GM19463 (cell line): ENCODE data around the gene EXOC6B.

Experiments used
- ATAC-seq: cut with Tn5 transposase; IDR thresholded peaks from one replicate; pipeline ENCODE4 v1.9.1; 2021; ENCODE audit warnings: mild to moderate bottlenecking, moderate library complexity; ENCODE audit not compliant: unreplicated experiment

Gene EXOC6B

GRCh38 chr2:72153026-72153791 lies 672.6 kb downstream of the EXOC6B start:
- no peak for ATAC-seq

- no peak for ATAC-seq
Observed at GRCh38 chr2:72150861-72151356, 674.9 kb downstream of the EXOC6B start.

- peak; percentile 79 for ATAC-seq
Observed at GRCh38 chr2:72150157-72150860, 675.5 kb downstream of the EXOC6B start.

- no peak for ATAC-seq
Observed at GRCh38 chr2:72149556-72150156, 676.2 kb downstream of the EXOC6B start.

GRCh38 chr2:72148837-72149555 lies 676.8 kb downstream of the EXOC6B start:
- no peak for ATAC-seq

DNA sequence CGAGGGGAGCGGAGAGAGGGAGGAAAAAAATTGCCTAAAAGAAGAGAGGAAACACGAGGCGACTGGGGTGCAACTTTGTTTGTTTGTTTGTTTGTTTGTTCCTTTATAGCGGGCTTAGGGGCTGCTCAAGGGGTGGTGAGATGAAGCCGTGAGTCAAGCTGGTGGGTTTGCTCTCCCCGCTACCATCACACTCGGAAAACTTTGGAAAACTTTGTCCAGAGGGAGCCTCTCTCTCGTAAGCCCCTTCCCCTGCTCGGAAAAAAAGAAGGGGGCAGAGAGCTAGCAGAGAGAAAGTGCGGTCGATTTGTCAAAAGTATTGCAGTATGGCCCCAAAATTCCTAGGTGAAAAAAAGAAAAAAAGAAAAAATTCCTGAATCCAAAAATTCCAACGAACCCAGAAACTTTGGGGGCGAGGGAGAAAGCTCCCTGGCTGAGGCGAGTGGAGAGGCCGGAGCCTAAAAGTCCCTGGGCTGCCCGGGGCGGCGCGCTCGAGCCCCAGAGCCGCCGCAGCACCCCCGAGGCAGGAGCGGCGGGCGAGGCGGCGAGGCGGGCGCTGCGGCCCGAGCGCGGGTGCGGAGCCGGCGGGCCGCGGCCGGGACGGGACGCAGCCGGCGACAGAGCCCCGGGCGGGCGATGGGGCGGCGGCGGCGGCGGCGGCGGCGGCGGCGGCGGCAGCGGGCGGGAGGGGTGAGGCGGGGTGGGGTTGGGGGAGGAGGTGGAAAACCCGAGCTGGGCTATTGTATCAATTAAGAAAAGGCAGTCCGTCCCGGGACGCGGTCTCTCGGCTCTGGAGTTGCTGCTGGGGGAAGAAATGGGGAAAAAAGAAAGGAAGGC lies 677.6 kb downstream of the EXOC6B start:
- no peak for ATAC-seq

DNA sequence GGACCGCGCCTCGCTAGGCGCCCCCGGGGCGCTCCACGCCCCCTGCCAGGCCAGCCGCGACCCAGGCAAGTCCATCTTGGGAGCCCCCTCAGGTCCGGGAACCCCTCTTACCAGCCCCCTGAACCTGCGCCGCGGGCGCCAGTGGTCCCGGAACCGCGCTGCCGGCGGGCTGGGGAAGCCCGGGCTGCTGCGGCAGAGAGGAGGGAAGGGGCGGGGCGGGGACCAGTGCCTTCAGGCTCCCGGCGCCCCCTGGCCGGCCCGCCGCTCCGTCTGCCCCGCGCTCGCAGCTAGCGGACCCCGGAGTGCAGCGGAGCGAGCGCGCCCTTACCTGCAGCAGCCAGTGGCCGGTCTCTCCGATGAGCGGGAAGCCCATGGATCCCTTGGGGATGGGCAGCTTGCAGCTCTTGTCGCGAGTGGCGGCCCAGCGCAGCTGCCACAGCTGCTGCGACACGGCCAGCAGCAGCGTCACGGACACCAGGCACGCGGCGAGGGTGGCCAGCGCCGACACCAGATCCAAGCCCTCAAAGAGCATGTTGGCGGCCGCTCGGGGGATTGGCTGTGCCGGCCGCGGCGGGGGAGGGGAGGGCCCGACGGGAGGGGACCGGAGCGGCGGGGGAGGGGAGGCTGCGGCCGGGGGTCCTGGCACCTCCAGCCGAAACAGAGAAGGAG lies 678.4 kb downstream of the EXOC6B start, which contains the start of gene CYP26B1:
TSS of gene CYP26B1 (minus strand) at position 560 of the 669 bp plus-strand sequence. CDS start at position 532, 28 bp downstream.
- ATAC-seq, result no peak

DNA sequence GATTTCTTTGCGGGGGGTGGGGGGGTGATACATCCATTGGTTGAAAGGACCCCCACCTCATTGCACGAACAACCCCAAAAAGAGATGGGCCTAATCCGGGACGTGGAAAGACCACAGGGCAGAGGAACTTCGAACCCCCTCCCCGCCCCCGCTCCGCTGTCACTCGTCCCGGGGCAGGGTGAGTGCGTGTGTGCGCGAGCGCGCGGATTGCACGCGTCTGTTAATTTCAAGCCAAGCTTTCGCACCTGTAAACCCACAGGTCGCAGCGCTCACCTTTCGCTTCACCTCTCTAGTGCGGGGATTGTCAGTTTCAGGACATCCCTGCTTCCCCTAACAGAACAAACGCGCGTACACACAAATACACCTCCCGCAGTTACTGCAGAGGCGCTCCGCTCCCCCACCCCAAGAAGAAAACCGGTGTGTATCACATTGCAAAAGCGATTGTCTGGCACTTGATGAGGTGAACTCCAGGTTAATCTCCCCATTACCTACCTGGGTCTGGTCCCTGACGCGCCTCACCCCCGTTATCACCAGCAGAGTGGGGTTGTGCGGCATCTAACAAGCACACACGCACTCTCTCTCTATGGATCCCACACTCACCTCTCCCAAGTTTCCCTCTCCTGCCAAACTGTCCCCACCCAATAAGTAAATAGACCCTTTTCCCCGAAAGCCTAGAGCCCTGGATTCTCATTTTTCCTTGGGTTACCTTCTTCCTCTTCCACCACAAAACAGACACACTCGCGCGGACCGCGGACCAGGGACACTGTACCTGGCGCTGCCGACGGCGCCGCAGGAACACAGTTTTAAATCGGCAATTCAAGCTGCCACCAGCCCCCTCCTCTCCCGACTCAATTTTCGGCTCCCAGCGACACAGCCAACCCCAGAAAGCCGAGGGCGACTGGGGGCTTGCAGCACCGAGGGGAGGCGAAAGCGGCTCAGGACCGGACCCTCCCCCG lies 679.2 kb downstream of the EXOC6B start:
- no peak for ATAC-seq

GRCh38 chr2:72145658-72146329 lies 680.0 kb downstream of the EXOC6B start:
- no peak for ATAC-seq

GRCh38 chr2:72145289-72145657 lies 680.6 kb downstream of the EXOC6B start:
- no peak for ATAC-seq

GRCh38 chr2:72144632-72145288 lies 681.1 kb downstream of the EXOC6B start:
- ATAC-seq, result no peak

DNA sequence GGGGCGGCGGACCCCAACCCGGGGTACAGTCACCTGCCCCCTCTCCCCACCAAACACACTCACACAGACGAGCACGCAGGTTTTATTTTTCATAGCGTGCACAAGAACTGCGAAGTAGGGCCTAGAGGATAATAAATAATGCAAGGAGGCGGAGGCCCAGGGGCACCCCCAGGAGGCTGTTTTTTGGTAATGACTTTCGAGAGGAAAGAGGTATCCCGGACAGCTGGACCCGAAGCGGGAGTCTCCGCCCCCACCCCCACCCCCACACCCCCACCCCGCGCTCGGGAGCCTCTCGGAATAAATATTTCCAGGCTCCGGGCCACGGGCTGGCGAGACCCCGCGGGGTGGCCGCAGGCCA lies 681.6 kb downstream of the EXOC6B start:
- no peak for ATAC-seq

DNA sequence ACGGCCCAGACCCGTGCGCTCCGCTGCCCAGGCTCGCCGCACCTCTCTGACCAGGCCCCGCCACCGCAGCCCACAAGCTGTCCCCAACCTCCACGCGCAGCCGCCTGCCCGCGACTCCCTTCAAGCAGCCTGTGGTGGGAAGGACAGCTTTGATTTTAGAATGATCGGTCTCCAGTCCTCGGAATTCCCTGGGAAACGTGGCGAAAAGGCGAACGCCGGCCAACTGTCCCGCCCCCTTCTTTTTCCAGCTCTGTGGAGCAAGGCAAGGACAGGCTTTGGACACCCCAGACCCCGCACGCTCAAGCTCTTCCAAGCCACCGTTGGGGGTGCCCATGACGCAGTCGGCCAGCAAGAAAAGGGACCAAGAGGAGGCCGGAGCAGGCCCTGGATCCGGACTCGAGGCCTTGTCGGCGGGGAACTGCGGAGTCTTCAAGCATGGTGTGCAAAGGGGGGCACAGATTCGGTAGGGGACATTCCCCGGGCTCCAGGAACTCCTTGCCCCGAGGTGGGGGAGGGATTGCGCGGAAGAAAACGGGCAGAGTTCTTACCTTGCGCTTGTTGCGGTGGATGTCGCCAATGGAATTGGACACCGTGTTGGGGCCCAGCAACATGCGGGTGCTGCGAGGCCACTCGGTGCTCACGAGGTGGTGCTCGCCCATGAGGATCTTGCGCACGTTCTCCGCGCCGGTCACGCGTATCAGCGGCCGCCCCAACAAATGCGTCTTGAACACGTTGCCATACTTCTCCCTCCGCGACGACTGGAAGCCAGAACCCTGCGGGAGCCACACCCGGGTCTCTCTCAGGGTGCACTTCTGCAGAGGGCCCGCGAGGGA lies 682.2 kb downstream of the EXOC6B start:
- no peak for ATAC-seq

DNA sequence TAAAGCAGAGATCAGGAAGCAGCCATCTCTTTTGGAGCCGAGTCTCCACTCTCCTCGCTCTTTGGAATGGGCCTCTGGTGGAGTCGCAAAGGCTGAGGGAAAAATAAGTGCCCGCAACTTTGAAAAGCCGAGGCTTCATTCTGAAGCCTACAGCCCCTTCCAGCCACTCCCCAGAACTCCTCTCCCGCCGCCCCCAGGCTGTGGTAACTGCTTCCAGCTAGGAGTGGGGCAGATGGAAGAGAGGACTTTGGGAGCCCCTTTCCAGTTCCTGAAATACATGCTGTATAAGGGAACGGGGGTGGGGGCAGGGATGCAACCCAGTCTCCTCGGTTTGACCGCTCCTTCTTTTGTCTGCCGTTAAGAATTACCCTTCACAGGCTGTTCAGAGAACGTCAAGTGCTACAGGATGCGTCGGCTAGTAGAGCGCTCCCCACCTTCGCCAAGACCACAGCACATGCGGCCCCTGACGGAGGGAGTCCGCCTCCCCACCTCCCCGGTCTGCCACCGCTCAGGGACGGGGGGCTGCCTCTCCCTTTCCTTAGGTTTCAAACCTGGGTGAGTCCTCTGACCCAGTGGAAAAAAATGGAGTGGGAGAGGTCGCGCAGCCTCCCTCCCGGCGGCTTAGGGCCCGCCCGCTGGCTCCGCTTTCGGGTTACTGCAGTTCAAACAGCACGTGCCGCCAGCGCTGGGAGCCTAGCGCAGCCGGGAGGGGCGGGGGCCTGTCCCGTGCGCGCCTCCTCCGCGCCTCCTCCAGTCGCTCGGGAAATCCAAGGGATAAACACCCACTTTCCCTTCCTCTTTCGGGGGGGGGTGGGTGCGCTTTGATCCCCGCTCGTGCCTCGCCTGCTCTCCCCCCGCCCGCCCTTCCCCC lies 683.0 kb downstream of the EXOC6B start:
- no peak for ATAC-seq

- no peak for ATAC-seq
Observed at GRCh38 chr2:72141881-72142451, 683.9 kb downstream of the EXOC6B start.
